ENCODE results near the gene CELA3B.

GRCh38 chr1:22030057-22030456, 53.2 kb downstream of the CELA3B start:
- TF ChIP-seq EP300 (IDR thresholded peaks at IDR 0.05) (no peak), POLR2A (IDR thresholded peaks at IDR 0.05) (no peak), CTCF (IDR thresholded peaks at IDR 0.05) (no peak)

Data from sigmoid colon (tissue), 4 donors.